ENCODE results near the gene ATP8A1. TPM values are rescaled to one million over a fixed set of nuclear protein-coding genes. Genes with fewer than 3 reads are reported as not detected.
A peak's percentile ranks its signal among the peaks of the same experiment; 100 is the strongest.

Gene ATP8A1
- total and polyA plus RNA-seq, 2 donors from 2014 or later, result 4.6 to 27.4 TPM

- Histone ChIP-seq H3K27me3 (ENCODE audit: control insufficient read depth, insufficient read depth, low read length) (no peaks in the 10 kb centered on the region), H3K27ac (ENCODE audit: low read depth in 2 of 2, low read length in 2 of 2) (no peak overlapping the region), H3K4me1 (ENCODE audit: control insufficient read depth in 2 of 3, insufficient read depth in 2 of 3, low read depth in 1 of 3, low read length in 3 of 3) (peaks cover 0 to 6% (median 5%) of the 10 kb centered on the region in 3 donors), H3K9me3 (ENCODE audit: control insufficient read depth in 2 of 3, insufficient read depth in 1 of 3, low read length in 3 of 3) (no peaks in the 10 kb centered on the region), H3K4me3 (ENCODE audit: low read length in 3 of 3) (no peak overlapping the region), H3K9ac (ENCODE audit: low read length in 3 of 3) (no peak overlapping the region), H3K36me3 (ENCODE audit: control insufficient read depth in 2 of 3, insufficient read depth in 3 of 3, low read length in 3 of 3) (no peaks in the 10 kb centered on the region)
- intact Hi-C loops (cut with DNase I), result no loop called here
- FAIRE-seq (no peak), DNase-seq (no peak)
- TF ChIP-seq, protein P1, sequence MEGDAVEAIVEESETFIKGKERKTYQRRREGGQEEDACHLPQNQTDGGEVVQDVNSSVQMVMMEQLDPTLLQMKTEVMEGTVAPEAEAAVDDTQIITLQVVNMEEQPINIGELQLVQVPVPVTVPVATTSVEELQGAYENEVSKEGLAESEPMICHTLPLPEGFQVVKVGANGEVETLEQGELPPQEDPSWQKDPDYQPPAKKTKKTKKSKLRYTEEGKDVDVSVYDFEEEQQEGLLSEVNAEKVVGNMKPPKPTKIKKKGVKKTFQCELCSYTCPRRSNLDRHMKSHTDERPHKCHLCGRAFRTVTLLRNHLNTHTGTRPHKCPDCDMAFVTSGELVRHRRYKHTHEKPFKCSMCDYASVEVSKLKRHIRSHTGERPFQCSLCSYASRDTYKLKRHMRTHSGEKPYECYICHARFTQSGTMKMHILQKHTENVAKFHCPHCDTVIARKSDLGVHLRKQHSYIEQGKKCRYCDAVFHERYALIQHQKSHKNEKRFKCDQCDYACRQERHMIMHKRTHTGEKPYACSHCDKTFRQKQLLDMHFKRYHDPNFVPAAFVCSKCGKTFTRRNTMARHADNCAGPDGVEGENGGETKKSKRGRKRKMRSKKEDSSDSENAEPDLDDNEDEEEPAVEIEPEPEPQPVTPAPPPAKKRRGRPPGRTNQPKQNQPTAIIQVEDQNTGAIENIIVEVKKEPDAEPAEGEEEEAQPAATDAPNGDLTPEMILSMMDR (IDR thresholded peaks at IDR 0.05; ENCODE audit: borderline replicate concordance, extremely low read depth, insufficient read depth), result no peak
Observed at GRCh38 chr4:42416017-42416416, 240.9 kb downstream of the ATP8A1 start.

DNA sequence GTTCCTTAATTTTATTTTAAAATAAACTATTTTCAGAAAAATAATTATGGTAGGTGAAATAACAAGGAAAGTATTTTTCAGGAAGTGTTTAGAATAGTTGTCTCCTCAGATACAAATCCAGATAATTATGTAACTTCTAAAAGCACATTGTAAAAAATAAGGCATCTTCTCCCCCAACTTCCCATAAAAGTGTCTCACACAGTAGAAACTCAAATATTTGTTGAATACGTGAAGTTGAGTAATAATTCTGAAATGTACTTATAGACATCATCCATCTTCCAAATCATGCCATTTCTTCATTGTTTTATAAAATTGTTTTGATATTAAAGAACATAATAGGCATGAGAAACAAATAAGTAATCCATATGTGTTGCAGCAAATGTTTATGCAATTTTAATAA, 241.6 kb downstream of the ATP8A1 start:
- no peaks in the 10 kb centered on the region for H3K9me3 ChIP-seq (ENCODE audit: control insufficient read depth in 2 of 3, insufficient read depth in 1 of 3, low read length in 3 of 3)
- no peak for FAIRE-seq
- intact Hi-C loops (cut with DNase I), result no loop called here
- TF ChIP-seq, protein P1 (IDR thresholded peaks at IDR 0.05; ENCODE audit: borderline replicate concordance, extremely low read depth, insufficient read depth), result no peak
- H3K27me3 ChIP-seq (ENCODE audit: control insufficient read depth, insufficient read depth, low read length), result no peaks in the 10 kb centered on the region
- H3K4me3 ChIP-seq (ENCODE audit: low read length in 3 of 3), result no peak overlapping the region
- H3K4me1 ChIP-seq (ENCODE audit: control insufficient read depth in 2 of 3, insufficient read depth in 2 of 3, low read depth in 1 of 3, low read length in 3 of 3), result peaks cover 0 to 6% (median 5%) of the 10 kb centered on the region in 3 donors
- no peak overlapping the region for H3K27ac ChIP-seq (ENCODE audit: low read depth in 2 of 2, low read length in 2 of 2)
- no peak overlapping the region for H3K9ac ChIP-seq (ENCODE audit: low read length in 3 of 3)
- no peaks in the 10 kb centered on the region for H3K36me3 ChIP-seq (ENCODE audit: control insufficient read depth in 2 of 3, insufficient read depth in 3 of 3, low read length in 3 of 3)
- DNase-seq, result no peak

DNA sequence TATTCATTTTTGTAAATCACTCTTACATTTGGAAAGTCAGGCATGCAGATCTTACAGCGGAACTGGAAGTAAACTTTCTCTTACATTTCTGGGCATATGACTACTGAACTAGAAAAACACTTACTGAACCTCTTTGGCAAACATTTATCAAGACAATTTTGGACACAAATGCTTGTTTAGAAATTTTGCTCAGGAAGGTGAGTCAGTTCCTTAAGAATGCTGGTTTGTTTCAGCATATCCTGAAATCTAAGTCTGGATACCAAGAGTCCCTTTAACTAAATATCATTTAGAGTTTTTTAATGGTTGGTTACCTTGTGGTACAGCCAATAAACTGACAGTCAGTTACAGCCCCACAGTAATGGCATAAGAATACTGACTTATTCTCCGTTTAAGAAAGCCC, 244.7 kb downstream of the ATP8A1 start:
- intact Hi-C loops (cut with DNase I), result no loop called here
- peaks cover 2 to 6% (median 5%) of the 10 kb centered on the region in 3 donors for H3K4me1 ChIP-seq (ENCODE audit: control insufficient read depth in 2 of 3, insufficient read depth in 2 of 3, low read depth in 1 of 3, low read length in 3 of 3)
- peak in 1 of 5 donors; percentile 18 for DNase-seq
- H3K9me3 ChIP-seq (ENCODE audit: control insufficient read depth in 2 of 3, insufficient read depth in 1 of 3, low read length in 3 of 3), result no peaks in the 10 kb centered on the region
- H3K9ac ChIP-seq (ENCODE audit: low read length in 3 of 3), result no peak overlapping the region
- H3K4me3 ChIP-seq (ENCODE audit: low read length in 3 of 3), result peak overlapping the region in 1 of 3 donors; percentile 4
- TF ChIP-seq, protein P1 (IDR thresholded peaks at IDR 0.05; ENCODE audit: borderline replicate concordance, extremely low read depth, insufficient read depth), result no peak
- H3K36me3 ChIP-seq (ENCODE audit: control insufficient read depth in 2 of 3, insufficient read depth in 3 of 3, low read length in 3 of 3), result no peaks in the 10 kb centered on the region
- H3K27ac ChIP-seq (ENCODE audit: low read depth in 2 of 2, low read length in 2 of 2), result peak overlapping the region in 1 of 2 donors; percentile 33
- FAIRE-seq, result peak; percentile 50
- H3K27me3 ChIP-seq (ENCODE audit: control insufficient read depth, insufficient read depth, low read length), result no peaks in the 10 kb centered on the region

DNA sequence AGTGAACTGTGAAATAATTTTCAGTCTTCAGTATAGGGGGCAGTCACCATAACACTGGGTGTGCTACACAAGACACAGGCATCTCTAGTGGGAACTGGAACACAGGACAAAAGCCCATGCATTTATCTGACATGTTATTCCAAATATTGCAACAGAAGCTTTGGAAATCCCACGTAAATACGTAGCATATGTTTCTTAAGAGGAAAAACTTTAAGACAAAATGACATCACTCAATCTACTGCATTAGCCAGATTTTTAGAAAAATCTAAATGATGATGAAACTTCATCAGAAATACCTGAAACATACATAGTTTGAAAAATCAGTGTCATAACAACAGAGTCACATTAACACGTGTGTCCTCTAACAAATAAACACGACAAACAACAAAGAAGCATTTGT, 245.1 kb downstream of the ATP8A1 start:
- H3K9ac ChIP-seq (ENCODE audit: low read length in 3 of 3), result no peak overlapping the region
- intact Hi-C loops (cut with DNase I), result no loop called here
- no peaks in the 10 kb centered on the region for H3K9me3 ChIP-seq (ENCODE audit: control insufficient read depth in 2 of 3, insufficient read depth in 1 of 3, low read length in 3 of 3)
- H3K27ac ChIP-seq (ENCODE audit: low read depth in 2 of 2, low read length in 2 of 2), result peak overlapping the region in 1 of 2 donors; percentile 21
- peak overlapping the region in 1 of 3 donors; percentile 4 for H3K4me3 ChIP-seq (ENCODE audit: low read length in 3 of 3)
- DNase-seq (no peak), FAIRE-seq (no peak)
- H3K4me1 ChIP-seq (ENCODE audit: control insufficient read depth in 2 of 3, insufficient read depth in 2 of 3, low read depth in 1 of 3, low read length in 3 of 3), result peaks cover 2 to 6% (median 5%) of the 10 kb centered on the region in 3 donors
- TF ChIP-seq, protein P1 (IDR thresholded peaks at IDR 0.05; ENCODE audit: borderline replicate concordance, extremely low read depth, insufficient read depth), result no peak
- no peaks in the 10 kb centered on the region for H3K27me3 ChIP-seq (ENCODE audit: control insufficient read depth, insufficient read depth, low read length)
- no peaks in the 10 kb centered on the region for H3K36me3 ChIP-seq (ENCODE audit: control insufficient read depth in 2 of 3, insufficient read depth in 3 of 3, low read length in 3 of 3)
